SK-N-MC (cell line): ENCODE measurements around the gene CROCC2.

Source experiments
- EZH2 ChIP-seq: fragments of 200-600 bp; sonication (generic); IDR thresholded peaks from one replicate; pipeline ENCODE4 v1.6.1; 2017; ENCODE audit warnings: antibody characterized with exemption
- POLR2AphosphoS5 ChIP-seq: IDR thresholded peaks from 2 replicates; pipeline ENCODE4 v1.6.1; 2012; ENCODE audit warnings: mild to moderate bottlenecking, low read depth, low read length, borderline replicate concordance

GRCh38 chr2:240881913-240882312 lies 24.2 kb upstream of the CROCC2 start:
- no peak for TF ChIP-seq POLR2AphosphoS5
- no peak for TF ChIP-seq EZH2
